H9 (cell line): Measurements from ENCODE around the gene TMEM82. TPM values are rescaled to one million over a fixed set of nuclear protein-coding genes. Genes with fewer than 3 reads are reported as not detected.

Source experiments
- DNase-seq: peaks from one replicate; pipeline ENCODE4 v3.0.0-alpha.2; 2017
- H2AFZ ChIP-seq: one replicate; pipeline ENCODE4 v1.6.1; 2013; ENCODE audit warnings: mild to moderate bottlenecking, low read length, control low read depth, moderate library complexity
- H2AK5ac ChIP-seq: 2 replicates; pipeline ENCODE4 v1.6.1; 2013; ENCODE audit warnings: low read length, control low read depth, mixed read lengths; ENCODE audit not compliant: insufficient read length
- H2BK120ac ChIP-seq: one replicate; pipeline ENCODE4 v1.6.1; 2013; ENCODE audit warnings: low read depth, mild to moderate bottlenecking, low read length, control low read depth, inconsistent platforms; ENCODE audit not compliant: poor library complexity, severe bottlenecking
- H2BK12ac ChIP-seq: 2 replicates; pipeline ENCODE4 v1.6.1; 2013; ENCODE audit warnings: low read length, control low read depth, mixed read lengths, low read depth; ENCODE audit not compliant: insufficient read length
- H2BK15ac ChIP-seq: 2 replicates; pipeline ENCODE4 v1.6.1; 2013; ENCODE audit warnings: low read depth, low read length, control low read depth
- H2BK20ac ChIP-seq: one replicate; pipeline ENCODE4 v1.6.1; 2013; ENCODE audit warnings: low read depth, mild to moderate bottlenecking, low read length, control low read depth, inconsistent platforms; ENCODE audit not compliant: poor library complexity, severe bottlenecking
- H2BK5ac ChIP-seq: 2 replicates; pipeline ENCODE4 v1.6.1; 2013; ENCODE audit warnings: low read length, control low read depth, mixed read lengths; ENCODE audit not compliant: insufficient read length
- H3K14ac ChIP-seq: 2 replicates; pipeline ENCODE4 v1.6.1; 2013; ENCODE audit warnings: low read length, control low read depth; ENCODE audit not compliant: insufficient read depth
- H3K18ac ChIP-seq: 2 replicates; pipeline ENCODE4 v1.6.1; 2013; ENCODE audit warnings: low read depth, mild to moderate bottlenecking, mixed read lengths, low read length, control low read depth; ENCODE audit not compliant: insufficient read length
- H3K23ac ChIP-seq: 2 replicates; pipeline ENCODE4 v1.6.1; 2013; ENCODE audit warnings: low read length, control low read depth, mixed read lengths, low read depth; ENCODE audit not compliant: insufficient read length
- H3K23me2 ChIP-seq: 2 replicates; pipeline ENCODE4 v1.6.1; 2013; ENCODE audit warnings: low read depth, mild to moderate bottlenecking, mixed read lengths, low read length, control low read depth; ENCODE audit not compliant: insufficient read length, poor library complexity, severe bottlenecking
- H3K27ac ChIP-seq: 2 replicates; pipeline ENCODE4 v1.5.1; 2013; ENCODE audit warnings: low read length, control low read depth, mixed read lengths, low read depth; ENCODE audit not compliant: insufficient read length
- H3K27me3 ChIP-seq: 2 replicates; pipeline ENCODE4 v1.6.1; 2013; ENCODE audit warnings: low read length, control low read depth, inconsistent platforms; ENCODE audit not compliant: insufficient read depth
- H3K4ac ChIP-seq: 2 replicates; pipeline ENCODE4 v1.6.1; 2013; ENCODE audit warnings: low read depth, mild to moderate bottlenecking, control low read depth, inconsistent platforms, low read length, moderate library complexity
- H3K4me1 ChIP-seq: 2 replicates; pipeline ENCODE4 v1.6.1; 2013; ENCODE audit warnings: low read length, control low read depth, inconsistent platforms; ENCODE audit not compliant: insufficient read depth
- H3K4me2 ChIP-seq: 2 replicates; pipeline ENCODE4 v1.6.1; 2013; ENCODE audit warnings: low read length, control low read depth, mixed read lengths; ENCODE audit not compliant: insufficient read length, insufficient read depth
- H3K56ac ChIP-seq: 2 replicates; pipeline ENCODE4 v1.6.1; 2013; ENCODE audit warnings: low read depth, mild to moderate bottlenecking, mixed read lengths, low read length, control low read depth; ENCODE audit not compliant: insufficient read length
- H3K79me1 ChIP-seq: 2 replicates; pipeline ENCODE4 v1.6.1; 2013; ENCODE audit warnings: low read depth, mild to moderate bottlenecking, moderate library complexity, low read length, control low read depth, inconsistent platforms; ENCODE audit not compliant: insufficient read depth, poor library complexity, severe bottlenecking
- H3K79me2 ChIP-seq: 2 replicates; pipeline ENCODE4 v1.6.1; 2013; ENCODE audit warnings: low read length, control low read depth, inconsistent platforms; ENCODE audit not compliant: insufficient read depth
- H3K9ac ChIP-seq: 2 replicates; pipeline ENCODE4 v1.6.1; 2013; ENCODE audit warnings: low read length, control low read depth, mixed read lengths; ENCODE audit not compliant: insufficient read length; ENCODE audit errors: extremely low read depth
- H3K9me3 ChIP-seq: one replicate; pipeline ENCODE4 v1.6.1; 2013; ENCODE audit warnings: low read depth, low read length, inconsistent platforms; ENCODE audit not compliant: control insufficient read depth
- H3T11ph ChIP-seq: one replicate; pipeline ENCODE4 v1.6.1; 2013; ENCODE audit warnings: mild to moderate bottlenecking, low read length, control low read depth, inconsistent platforms
- H4K20me1 ChIP-seq: one replicate; pipeline ENCODE4 v1.6.1; 2013; ENCODE audit not compliant: control insufficient read depth, insufficient read length, insufficient read depth
- H4K5ac ChIP-seq: 2 replicates; pipeline ENCODE4 v1.6.1; 2013; ENCODE audit warnings: low read depth, mild to moderate bottlenecking, mixed read lengths, low read length, control low read depth; ENCODE audit not compliant: insufficient read length
- H4K8ac ChIP-seq: replicated peaks from 2 replicates; pipeline ENCODE4 v1.6.1; 2013; ENCODE audit warnings: low read length, control low read depth, mixed read lengths, low read depth; ENCODE audit not compliant: insufficient read length
- H4K91ac ChIP-seq: 2 replicates; pipeline ENCODE4 v1.6.1; 2013; ENCODE audit warnings: low read depth, mild to moderate bottlenecking, moderate library complexity, mixed read lengths, low read length, control low read depth; ENCODE audit not compliant: insufficient read length
- H3K27ac Mint-ChIP-seq, 3 experiments: 2 replicates in 2 of 3; 3 replicates in 1 of 3; pipeline ENCODE4 v1.8.0; 2020 to 2021; ENCODE audit warnings: mixed read lengths in 3 of 3, mild to moderate bottlenecking in 1 of 3, moderate library complexity in 1 of 3
- H3K27me3 Mint-ChIP-seq: 2 replicates; pipeline ENCODE4 v1.8.0; 2021; ENCODE audit warnings: low read depth, mild to moderate bottlenecking, moderate library complexity, mixed read lengths
- H3K36me3 Mint-ChIP-seq, 3 experiments: 2 replicates in 2 of 3; 3 replicates in 1 of 3; pipeline ENCODE4 v1.8.0; 2020 to 2021; ENCODE audit warnings: low read depth in 3 of 3, mixed read lengths in 3 of 3; ENCODE audit not compliant: insufficient read depth in 1 of 3
- H3K4me1 Mint-ChIP-seq, 2 experiments: 2 replicates each; pipeline ENCODE4 v1.8.0; 2020; ENCODE audit warnings: mixed read lengths in 2 of 2
- H3K4me3 Mint-ChIP-seq, 2 experiments: 2 replicates in 1 of 2; 3 replicates in 1 of 2; pipeline ENCODE4 v1.8.0; 2020 to 2021; ENCODE audit warnings: mild to moderate bottlenecking in 2 of 2, mixed read lengths in 2 of 2, moderate library complexity in 1 of 2
- H3K9me3 Mint-ChIP-seq, 2 experiments: 2 replicates in 1 of 2; 3 replicates in 1 of 2; pipeline ENCODE4 v1.8.0; 2020; ENCODE audit warnings: mild to moderate bottlenecking in 2 of 2, mixed read lengths in 2 of 2, moderate library complexity in 1 of 2
- CTCF ChIP-seq: fragments of 200-600 bp; sonication (generic); conservative IDR thresholded peaks from 3 replicates; pipeline ENCODE4 v1.8.0; 2021; ENCODE audit warnings: antibody characterized with exemption, mild to moderate bottlenecking
- WGBS: extraction: QIAGEN DNeasy Blood & Tissue Kit; methylation state at CpG from one replicate; pipeline ENCODE4 v1.1.7; 2013; ENCODE audit warnings: missing lambda C conversion rate, low lambda C conversion rate, mixed read lengths; ENCODE audit not compliant: insufficient read length; ENCODE audit errors: extremely low coverage; 5-methylcytosine and 5-hydroxymethylcytosine counted together
- total RNA-seq: library from RNA; stranded (reverse); gene quantifications from 2 replicates; pipeline ENCODE4 v1.2.1, GENCODE V29; 2021

Gene TMEM82
- total RNA-seq, 1 experiment from 2014 or later, result 1.4 TPM

GRCh38 chr1:15723631-15724246, 18.6 kb upstream of the TMEM82 start:
- Histone ChIP-seq H3K56ac (no peak overlapping the region), H3K79me2 (no peaks in the 10 kb centered on the region), H3K23me2 (no peaks in the 10 kb centered on the region), H2BK5ac (no peak overlapping the region), H3K4me1 (no peaks in the 10 kb centered on the region), H2BK20ac (no peak overlapping the region), H3K9ac (no peak overlapping the region), H3K4me2 (no peak overlapping the region), H2BK120ac (no peak overlapping the region), H4K5ac (no peak overlapping the region), H2AFZ (no peak overlapping the region), H3K18ac (no peak overlapping the region), H4K91ac (no peak overlapping the region), H3K27ac (no peak overlapping the region), H4K20me1 (no peaks in the 10 kb centered on the region), H3T11ph (no peak overlapping the region), H3K27me3 (no peaks in the 10 kb centered on the region), H2AK5ac (no peak overlapping the region), H4K8ac (no peak overlapping the region), H3K4ac (no peak overlapping the region), H2BK15ac (no peak overlapping the region), H3K9me3 (no peaks in the 10 kb centered on the region), H3K79me1 (no peaks in the 10 kb centered on the region), H3K23ac (no peak overlapping the region), H3K14ac (no peak overlapping the region), H2BK12ac (no peak overlapping the region)
- Mint-ChIP-seq H3K9me3 (no peaks in the 10 kb centered on the region), H3K4me1 (0 out of 4 replicates have a peak, but pooled peaks cover 0 to 3% of the 10 kb centered on the region in 2 experiments), H3K27me3 (no peaks in the 10 kb centered on the region), H3K36me3 (peaks cover 18 to 58% (median 40%) of the 10 kb centered on the region in 3 experiments; a peak in 6 of 7 replicates), H3K27ac (no peak overlapping the region; a peak in 1 of 7 replicates), H3K4me3 (no peak overlapping the region)
- DNase-seq, result no peak
- no CpG with 5 or more reads among the region's 20 CpGs for WGBS
- TF ChIP-seq CTCF, result no peak
